Stimulated activated CD8-positive, alpha-beta memory T cell treated with anti-CD3 and anti-CD28 coated beads, Interleukin-7, amount 100 ng/mL, for 1 hour (primary cell): ENCODE data around the gene LSM10.
A peak's percentile ranks its signal among the peaks of the same experiment; 100 is the strongest.

Experiments
- DNase-seq, 2 donors: peaks; one replicate each; pipeline ENCODE4 v3.0.0-alpha.2; 2020; ENCODE audit warnings: low read depth in 2 of 2

LSM10 gene

DNA sequence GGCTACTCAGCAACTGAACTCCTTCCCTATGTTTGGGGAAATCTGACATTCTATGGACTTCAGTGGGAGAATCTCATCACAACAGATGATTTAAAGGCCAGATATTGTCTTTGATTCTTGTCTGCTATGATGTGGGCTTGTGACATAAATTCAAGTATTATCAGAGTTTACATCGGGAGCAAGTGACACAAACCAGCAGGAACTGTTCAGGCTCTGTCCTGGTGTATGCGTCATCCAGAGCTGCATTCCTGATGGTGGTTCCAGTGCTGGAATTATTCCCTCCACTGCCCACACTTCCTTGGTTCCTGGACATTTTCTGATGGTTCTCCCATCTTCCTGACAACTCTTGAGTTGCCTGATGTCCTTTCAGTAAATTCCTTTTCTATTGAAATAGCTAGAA is 10.8 kb upstream of the LSM10 start:
- DNase-seq = no peak

- no peak for DNase-seq
Observed at GRCh38 chr1:36406440-36406839, 8.7 kb upstream of the LSM10 start.

GRCh38 chr1:36402504-36402890 is 4.8 kb upstream of the LSM10 start:
- no peak for DNase-seq

DNA sequence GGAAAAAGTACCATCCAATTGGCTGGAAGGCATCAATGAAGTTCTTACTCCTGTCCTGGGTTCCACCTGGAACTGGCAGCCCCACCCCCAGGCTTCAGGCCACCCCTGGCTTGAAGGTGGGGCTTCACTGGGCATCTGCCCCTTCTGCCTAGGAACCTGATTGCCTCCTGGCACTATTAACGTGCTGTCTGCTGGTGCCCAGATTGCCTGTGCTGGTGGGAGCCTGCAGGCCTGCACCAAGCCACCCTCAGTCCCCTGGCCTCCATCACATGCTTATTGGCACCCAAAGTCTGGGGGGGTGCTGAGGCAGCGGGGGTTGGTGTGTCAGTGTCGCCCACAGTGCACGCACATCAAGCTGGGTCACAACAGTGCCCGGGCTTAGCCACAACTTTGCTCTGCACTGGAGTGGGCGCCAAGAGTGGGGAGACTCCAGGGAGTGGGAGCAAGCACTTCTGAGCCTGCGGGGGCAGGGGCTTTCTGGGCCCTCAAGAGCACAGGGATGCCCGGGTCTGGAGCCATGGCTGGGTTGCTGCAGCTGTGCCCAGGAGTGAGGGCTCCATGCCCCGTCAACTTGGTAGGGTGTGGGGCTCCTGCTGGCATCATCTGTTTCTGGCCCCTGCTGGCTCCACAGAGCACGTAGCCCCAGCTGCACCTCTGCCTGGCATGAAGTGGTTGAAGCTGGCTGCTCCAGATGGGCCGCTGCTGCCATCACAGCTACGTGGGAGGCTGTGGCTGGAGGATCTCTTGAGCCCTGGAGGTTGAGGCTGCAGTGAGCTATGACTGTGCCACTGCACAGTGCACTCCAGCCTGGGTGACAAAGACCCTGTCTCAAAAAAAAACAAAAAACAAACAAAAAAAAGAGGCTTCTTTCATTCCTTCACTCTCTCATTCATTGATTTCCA is 4.1 kb upstream of the LSM10 start:
- DNase-seq = no peak

DNA sequence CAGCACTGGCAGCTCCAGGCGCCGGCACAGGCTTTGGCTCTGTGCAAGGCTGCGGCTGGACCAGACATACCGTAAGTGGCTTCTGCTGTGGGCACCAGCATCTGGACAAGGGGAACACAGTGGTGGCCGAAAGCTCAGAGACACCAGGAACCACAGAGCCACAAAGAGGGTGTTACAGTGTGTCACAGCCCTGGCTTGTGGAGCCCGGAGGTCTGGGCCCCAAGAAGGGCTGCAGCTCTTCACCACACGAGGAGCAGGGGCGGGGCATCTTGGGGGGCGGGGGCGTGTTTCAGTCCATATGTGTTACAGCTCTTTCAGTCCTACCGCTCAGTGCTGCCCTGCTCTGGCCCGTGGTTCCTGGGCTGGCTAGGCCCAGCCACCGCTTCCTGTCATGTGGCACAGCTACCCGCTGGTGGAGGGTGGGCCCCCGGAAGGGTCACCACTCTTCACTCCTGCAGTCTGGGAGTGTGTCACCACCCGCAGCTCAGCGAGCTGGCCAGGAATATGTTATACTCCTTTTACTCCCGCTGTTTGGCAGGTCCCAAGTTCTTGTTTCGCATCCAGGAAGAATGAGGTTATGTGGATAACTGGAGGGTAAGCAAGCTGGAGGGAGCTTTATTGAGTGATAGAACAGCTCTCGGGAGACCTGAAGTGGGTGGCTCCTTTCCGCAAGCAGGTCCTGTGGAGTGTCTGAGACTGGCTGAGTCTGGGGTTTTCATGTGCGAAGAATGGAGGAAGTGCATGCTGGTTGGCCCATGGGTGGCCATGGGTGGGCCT is 3.3 kb upstream of the LSM10 start:
- peak in 1 of 2 donors; percentile 13 for DNase-seq

GRCh38 chr1:36400514-36400824 is 2.8 kb upstream of the LSM10 start:
- no peak for DNase-seq

GRCh38 chr1:36398370-36398977 is 766 bp upstream of the LSM10 start:
- no peak for DNase-seq

DNA sequence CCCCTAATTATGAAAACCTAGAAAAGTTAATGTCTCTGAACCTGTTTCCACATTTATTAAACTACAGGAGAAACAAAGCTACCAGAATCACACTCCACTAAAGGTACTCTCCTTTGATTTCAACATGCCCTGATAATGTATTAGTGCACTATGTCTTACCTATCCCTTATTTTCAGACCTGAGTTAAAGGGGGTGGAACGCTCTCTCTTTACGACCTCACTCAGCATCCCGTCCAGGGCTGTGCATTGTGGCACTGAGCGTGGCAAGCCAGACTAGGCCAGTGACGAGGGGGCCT is 678 bp downstream of the LSM10 start:
- DNase-seq = no peak

GRCh38 chr1:36396359-36396758 is 1.3 kb downstream of the LSM10 start:
- no peak for DNase-seq

DNA sequence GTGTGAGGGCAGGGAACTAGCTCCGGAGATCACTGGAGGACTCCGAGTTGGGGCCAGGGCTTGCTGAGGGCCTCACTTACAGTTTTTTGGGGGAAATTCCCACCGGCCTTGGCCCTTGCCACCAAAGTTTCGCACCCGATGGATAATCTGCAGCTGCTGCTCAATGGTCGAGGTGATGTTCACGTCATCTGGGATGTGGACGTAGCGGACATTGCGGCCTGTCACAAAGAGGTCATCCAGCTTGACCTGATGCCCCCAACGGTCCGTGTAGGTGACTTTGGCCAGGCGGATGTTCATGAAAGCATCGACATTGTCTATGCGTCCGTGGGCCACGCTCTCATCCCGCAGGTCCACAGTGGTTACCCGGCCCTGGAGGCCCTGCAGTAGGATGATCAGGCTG is 4.0 kb downstream of the LSM10 start:
- no peak for DNase-seq

- DNase-seq = no peak
Observed at GRCh38 chr1:36392836-36393235, 4.9 kb downstream of the LSM10 start.

GRCh38 chr1:36391271-36391670 is 6.4 kb downstream of the LSM10 start:
- no peak for DNase-seq

GRCh38 chr1:36390411-36390810 is 7.3 kb downstream of the LSM10 start:
- DNase-seq = no peak

GRCh38 chr1:36389999-36390398 is 7.7 kb downstream of the LSM10 start:
- no peak for DNase-seq

DNA sequence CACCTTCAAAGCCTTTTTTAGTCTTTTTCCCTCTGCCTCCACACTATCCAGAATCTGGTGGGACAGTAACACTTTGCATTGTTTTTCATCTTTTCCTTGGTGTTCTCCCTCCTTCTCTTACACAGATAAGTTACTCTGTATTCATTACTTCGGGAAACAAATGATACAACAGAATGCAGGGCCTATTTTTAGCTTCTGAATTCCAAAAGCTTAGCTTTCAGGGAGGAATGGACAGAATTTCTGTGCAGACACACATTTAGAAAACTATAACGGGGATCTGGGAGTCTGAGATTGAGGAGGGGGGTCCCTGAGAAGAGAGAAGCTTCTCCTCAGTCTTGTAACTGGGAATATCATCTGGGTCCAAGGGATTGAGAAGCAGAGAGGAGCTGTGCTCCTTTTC is 8.4 kb downstream of the LSM10 start:
- no peak for DNase-seq

GRCh38 chr1:36387141-36387949 is 10.4 kb downstream of the LSM10 start:
- DNase-seq = no peak

DNA sequence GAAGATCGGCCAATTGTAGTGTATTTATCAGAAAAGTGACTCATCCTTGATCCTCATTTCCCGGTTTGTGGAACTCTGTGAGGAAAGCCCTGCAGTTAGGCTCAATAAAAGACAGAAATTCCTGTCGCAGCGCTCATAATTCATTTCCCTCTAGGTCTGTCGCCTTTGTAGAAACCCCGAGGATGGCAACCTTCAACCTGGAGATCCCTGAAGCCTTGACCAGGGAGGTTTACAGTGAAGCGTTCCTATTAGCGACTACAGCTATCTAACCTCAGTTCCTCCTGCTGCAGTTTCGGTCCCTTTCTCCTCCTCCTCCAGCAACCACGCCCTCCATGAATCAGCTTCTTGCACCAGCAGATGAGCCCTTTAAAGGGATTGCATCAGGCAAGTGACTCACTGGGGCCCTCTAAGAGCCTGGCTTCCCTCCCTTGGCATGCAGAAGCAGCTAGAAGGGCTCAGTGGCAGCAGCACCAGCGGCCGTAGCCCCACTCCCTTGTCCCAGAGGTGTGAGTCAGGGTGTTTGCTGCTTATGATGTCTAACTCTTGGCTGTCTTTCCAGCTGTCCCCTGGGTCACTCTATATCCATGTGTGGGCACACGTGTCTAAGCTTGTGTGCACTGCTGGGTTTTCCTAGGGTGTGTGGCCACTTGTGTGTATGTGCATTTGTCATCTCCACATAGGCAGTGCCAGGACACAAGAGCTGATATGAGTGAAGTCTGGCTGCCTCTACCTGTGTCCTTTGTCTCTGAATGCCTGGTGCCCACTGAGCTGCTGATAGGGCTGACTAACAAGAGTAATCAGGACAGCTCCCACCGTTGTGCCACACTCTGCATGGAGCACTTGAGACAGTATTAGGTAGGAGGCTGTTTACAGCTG is 11.2 kb downstream of the LSM10 start:
- peak; percentile 70 for DNase-seq

DNA sequence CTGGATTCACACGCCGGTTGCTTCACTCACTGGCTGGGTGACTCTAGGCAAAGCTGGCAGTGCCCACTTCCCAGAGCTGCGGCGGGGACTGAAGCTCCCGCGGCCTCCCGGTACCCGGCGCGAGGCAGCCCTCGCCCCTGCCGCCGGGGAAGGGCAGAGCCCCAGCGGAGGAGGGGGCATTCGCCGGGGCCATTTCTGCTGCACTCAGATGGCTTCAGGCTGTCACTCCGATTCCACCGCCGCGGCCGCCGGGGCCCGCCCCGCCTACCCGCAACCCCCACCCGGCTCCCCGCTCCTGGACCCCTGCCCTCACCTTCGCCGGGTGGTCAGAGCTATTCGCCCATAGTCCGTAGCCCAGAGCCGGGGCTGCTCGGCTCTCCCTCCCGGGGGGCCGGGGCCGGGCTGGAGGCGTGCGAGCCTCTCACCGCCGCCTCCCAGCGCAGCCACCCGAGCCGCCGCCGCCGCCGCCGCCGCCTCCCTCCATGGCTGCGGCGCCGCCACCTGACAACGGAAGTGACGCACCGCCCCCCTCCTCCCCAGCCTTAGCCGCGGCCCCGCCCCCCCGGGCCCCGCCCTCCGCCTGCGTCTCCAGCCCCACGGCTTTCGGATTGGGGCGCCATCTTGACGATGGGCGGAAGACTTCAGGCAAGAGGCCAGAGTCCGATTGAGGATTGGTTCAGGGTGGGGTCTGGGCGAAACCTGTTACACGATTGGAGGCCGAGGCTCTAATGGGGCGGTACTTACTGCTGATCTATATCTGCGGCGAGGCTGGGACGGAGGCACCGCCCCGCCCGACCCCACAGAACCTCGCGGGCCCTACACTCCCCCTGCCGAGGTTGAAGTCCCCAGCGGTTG is 12.1 kb downstream of the LSM10 start, which contains the start of gene STK40:
Gene STK40, minus strand, starts transcription at position 515 of the 855 bp plus-strand sequence. CDS start 24,592 bp downstream, outside the sequence.
- DNase-seq = peak; percentile 96 to 98

GRCh38 chr1:36384542-36385409 is 12.9 kb downstream of the LSM10 start:
- DNase-seq = no peak
